Muscle of back (tissue), 11 donors: ENCODE measurements around the gene ZNF350. TPM values are rescaled to one million over a fixed set of nuclear protein-coding genes. Genes with fewer than 3 reads are reported as not detected.
"Not testable (repeated sequence)": the region's sequence is repeated elsewhere in the genome, so short reads cannot be mapped to it uniquely, and the experiment has no call there.

Experiments used
- DNase-seq, 3 donors: peaks; one replicate each; pipeline versions ENCODE4 v3.0.0 to v3.0.0-alpha.2; 2013
- polyA plus RNA-seq, 10 donors: library from polyadenylated mRNA; unstranded; fragments of 120-200 nt; gene quantifications; one replicate each; pipeline ENCODE4 v1.2.1, GENCODE V29; 2013; ENCODE audit not compliant: insufficient read length in 10 of 10

ZNF350 gene
- polyA plus RNA-seq, 10 donors, result 5.6 to 9.8 (median 8.0) TPM

DNA sequence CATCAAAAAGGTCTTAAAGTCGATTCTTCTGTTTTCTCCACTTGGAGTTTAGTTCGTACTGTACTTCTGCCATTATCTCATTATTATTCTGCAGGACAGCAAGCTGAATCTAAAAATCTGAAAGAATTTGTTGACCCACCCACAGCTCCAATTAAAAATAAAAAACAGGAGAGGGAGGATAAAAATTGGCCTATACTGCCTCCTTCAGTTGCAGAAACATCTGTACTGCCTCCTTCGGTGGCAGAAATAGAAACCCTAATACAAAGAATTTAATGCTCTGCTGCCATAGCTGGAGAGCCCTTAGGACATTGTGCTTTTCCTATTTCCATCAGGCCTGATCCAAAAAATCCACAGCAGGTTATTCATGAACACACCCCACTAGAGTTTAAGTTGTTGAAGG, 9.8 kb downstream of the ZNF350 start:
- no peak for DNase-seq

DNA sequence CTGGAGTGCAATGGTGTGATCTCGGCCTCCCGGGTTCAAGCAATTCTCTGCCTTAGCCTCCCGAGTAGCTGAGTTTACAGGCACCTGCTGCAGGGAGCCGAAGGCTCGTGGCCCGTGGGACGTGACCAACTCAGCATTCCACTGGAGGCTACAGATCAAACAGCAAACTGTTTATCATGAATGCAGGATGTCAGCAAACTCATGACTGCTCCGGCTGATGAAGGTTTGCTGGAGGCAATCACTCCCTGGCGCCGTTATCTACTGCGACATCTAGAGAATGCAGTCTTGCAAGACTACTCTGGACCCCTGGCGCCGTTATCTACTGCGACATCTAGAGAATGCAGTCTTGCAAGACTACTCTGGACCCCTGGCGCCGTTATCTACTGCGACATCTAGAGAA, 10.9 kb downstream of the ZNF350 start:
- not testable (repeated sequence) for DNase-seq

- DNase-seq, result peak in 1 of 3 donors; percentile 34
These were observed 15.0 kb downstream of the ZNF350 start for GRCh38 chr19:51971624-51972023.

DNA sequence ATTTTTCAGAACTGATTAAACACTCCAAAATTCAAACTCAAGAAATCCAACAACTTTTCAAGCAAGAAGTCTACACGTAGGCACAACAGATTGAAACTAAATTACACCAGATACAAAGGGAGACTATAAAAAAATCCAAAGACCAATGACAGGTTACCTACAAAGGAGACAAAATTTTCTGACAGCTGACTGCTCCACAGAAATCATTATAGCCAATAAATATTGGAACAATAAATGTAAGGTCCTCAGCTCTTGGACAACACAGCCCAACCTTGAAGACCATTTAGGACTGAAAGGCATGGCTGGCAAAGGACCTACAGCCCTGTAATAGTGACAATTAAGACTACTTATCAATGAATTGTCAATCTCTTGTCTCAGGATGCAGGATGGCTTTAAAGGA, 15.9 kb downstream of the ZNF350 start:
- DNase-seq, result no peak

- no peak for DNase-seq
These were observed 21.1 kb downstream of the ZNF350 start for GRCh38 chr19:51965583-51965982.

GRCh38 chr19:51960621-51961233, 25.9 kb downstream of the ZNF350 start:
- DNase-seq, result not testable (repeated sequence)

GRCh38 chr19:51959791-51960190, 26.8 kb downstream of the ZNF350 start:
- no peak for DNase-seq

DNA sequence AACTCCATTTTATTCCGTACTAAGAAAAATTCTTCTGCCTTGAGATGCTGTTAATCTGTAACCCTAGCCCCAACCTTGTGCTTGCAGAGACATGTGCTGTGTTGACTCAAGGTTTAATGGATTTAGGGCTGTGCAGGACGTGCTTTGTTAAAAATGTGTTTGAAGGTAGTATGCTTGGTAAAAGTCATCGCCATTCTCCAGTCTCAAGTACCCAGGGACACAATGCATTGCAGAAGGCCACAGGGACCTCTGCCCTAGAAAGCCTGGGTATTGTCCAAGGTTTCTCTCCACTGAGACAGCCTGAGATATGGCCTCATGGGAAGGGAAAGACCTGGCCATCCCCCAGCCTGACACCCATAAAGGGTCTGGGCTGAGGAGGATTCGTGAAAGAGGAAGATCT, 28.8 kb downstream of the ZNF350 start:
- not testable (repeated sequence) for DNase-seq

GRCh38 chr19:51948975-51949374, 37.7 kb downstream of the ZNF350 start:
- DNase-seq, result peak; percentile 33 to 72 (median 66)

DNA sequence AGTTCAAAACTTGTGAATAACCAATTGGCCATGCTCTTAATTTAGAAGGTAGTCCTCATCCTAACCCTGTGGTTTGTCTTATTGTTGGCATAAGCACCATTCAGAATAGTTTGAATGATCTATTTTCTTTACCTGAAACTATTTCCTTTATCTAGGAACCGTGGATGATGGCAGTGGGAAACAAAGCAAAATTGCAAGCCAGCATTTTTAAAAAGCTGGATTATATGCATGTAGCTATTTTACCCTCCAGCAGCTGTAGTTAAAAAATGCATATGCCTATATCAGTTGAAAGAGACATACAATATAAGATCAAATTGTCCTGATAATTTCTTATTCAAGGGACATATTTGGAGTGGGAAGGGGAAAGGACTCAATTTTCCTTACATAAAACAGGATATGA, 40.0 kb downstream of the ZNF350 start:
- DNase-seq, result no peak

- DNase-seq, result no peak
These were observed 41.7 kb downstream of the ZNF350 start for GRCh38 chr19:51944798-51945552.

GRCh38 chr19:51938936-51939335, 47.7 kb downstream of the ZNF350 start:
- DNase-seq, result no peak

DNA sequence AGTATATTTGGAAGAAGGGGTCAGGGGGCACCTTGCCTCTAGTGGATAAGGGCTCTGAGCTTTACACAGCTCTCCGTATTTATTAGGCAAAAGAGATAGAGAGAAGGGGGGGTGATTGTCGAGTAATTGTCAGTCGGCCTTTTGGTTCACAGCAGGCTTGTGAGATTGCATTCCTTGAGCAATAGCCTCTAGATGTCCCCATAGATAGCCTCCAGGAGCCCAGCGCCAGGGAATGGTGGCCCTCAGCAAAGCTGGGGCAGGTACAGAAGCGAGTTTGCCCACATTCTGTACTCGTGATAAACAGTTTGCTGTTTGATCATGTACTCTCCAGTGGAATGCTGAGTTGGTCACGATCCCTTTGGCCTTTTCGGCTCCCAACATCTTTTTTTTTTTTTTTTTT, 54.7 kb downstream of the ZNF350 start:
- DNase-seq, result no peak

GRCh38 chr19:51927859-51928258, 58.8 kb downstream of the ZNF350 start:
- no peak for DNase-seq

- peak; percentile 92 to 98 (median 92) for DNase-seq
These were observed 59.6 kb downstream of the ZNF350 start, which contains the start of gene ZNF613 for GRCh38 chr19:51926784-51927741. ZNF613 (plus strand) TSS chr19:51927472; CDS start chr19:51936221, 8,749 bp downstream.

GRCh38 chr19:51926426-51926783, 60.2 kb downstream of the ZNF350 start:
- no peak for DNase-seq

DNA sequence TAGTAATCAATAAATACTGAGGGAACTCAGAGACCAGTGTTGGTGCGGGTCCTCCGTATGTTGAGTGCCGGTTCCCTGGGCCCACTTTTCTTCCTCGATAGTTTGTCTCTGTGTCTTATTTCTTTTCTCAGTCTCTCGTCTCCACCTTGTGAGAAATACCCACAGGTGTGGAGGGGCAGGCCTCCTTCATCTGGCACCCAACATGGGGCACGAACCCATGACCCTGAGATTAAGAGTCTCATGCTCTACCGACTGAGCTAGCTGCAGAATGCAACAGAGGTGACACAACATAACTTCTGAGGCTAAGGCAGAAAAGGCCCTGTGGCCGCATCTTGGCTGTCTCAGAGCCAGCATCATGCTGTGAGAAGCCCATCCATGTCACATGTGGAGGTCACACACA, 64.7 kb downstream of the ZNF350 start:
- DNase-seq, result no peak

DNA sequence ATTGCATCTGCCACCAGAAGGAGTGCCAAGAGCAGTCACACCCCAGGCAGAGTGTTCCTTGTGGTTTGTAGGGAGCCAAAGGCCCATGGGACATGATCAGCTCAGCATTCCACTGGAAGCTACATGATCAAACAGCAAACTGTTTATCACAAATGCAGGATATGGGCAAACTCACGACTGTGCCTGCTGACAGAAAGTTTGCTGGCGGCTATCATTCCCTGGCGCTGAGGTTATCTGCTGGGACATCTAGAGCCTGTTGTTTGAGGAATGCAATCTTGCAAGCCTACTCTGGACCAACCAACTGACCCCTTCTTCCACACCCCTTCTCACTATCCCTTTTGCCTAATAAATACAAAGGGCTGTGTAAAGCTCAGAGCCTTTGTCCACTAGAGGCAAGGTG, 67.0 kb downstream of the ZNF350 start:
- DNase-seq, result no peak

GRCh38 chr19:51916167-51916566, 70.5 kb downstream of the ZNF350 start:
- no peak for DNase-seq

DNA sequence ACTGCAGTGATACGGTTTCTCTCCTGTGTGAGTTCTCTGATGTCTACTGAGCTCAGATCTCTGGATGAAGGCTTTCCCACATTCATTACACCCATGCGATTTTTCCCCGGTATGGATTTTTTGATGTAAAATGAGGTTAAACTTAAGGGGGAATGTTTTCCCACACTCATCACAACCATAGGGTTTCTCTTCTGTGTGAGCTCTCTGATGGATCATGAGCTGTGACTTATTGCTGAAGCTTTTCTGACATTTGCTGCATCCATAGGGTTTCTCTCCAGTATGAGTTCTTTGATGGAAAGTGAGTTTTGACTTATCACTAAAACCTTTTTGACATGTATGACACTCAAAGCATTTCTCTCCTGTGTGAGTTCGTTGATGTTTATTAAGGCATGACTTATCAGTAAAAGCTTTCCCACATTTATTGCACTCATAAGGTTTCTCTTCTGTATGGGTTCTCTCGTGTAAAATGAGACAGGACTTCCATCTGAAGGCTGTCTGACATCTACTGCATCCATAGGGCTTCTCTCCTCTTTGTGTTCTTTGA, 71.2 kb downstream of the ZNF350 start:
- DNase-seq, result no peak
